Ovary (tissue), 9 donors: Measurements from ENCODE around the gene RPRD2. TPM values are rescaled to one million over a fixed set of nuclear protein-coding genes. Genes with fewer than 3 reads are reported as not detected.
A peak's percentile ranks its signal among the peaks of the same experiment; 100 is the strongest.

ENCODE experiments used
- DNase-seq, 5 donors: peaks; one replicate each; pipeline ENCODE4 v3.0.0-alpha.2; 2019 to 2020
- H3K27ac ChIP-seq, 2 donors: fragments of 200-600 bp; one replicate each; pipeline versions ENCODE4 v1.5.1 to v1.8.0; 2019 to 2022
- H3K27me3 ChIP-seq: fragments of 200-600 bp; one replicate; pipeline ENCODE4 v1.8.0; 2022
- H3K36me3 ChIP-seq: fragments of 200-600 bp; sonication (generic); one replicate; pipeline ENCODE4 v1.5.1; 2019
- H3K4me1 ChIP-seq: one replicate; pipeline ENCODE4 v1.8.1; 2013; ENCODE audit warnings: mild to moderate bottlenecking, moderate library complexity; ENCODE audit not compliant: insufficient read depth
- H3K4me3 ChIP-seq: fragments of 200-600 bp; sonication (generic); one replicate; pipeline ENCODE4 v1.5.1; 2017
- H3K9me3 ChIP-seq, 2 donors: fragments of 200-600 bp in 1 of 2; sonication (generic) in 1 of 2; one replicate each; pipeline versions ENCODE4 v1.5.1 to v1.8.1; 2013 to 2019; ENCODE audit warnings: mild to moderate bottlenecking in 1 of 2, moderate library complexity in 1 of 2
- EP300 ChIP-seq: sonication (generic); formaldehyde crosslinking; IDR thresholded peaks from one replicate; pipeline ENCODE4 v1.6.1; 2017; ENCODE audit warnings: antibody characterized with exemption
- POLR2A ChIP-seq: fragments of 450-650 bp; IDR thresholded peaks from one replicate; pipeline ENCODE4 v1.6.1; 2017; ENCODE audit warnings: antibody characterized with exemption, mild to moderate bottlenecking, moderate library complexity
- WGBS, 3 donors: extraction: QIAGEN DNeasy Blood & Tissue Kit in 1 of 3; methylation state at CpG; one replicate each; pipeline versions ENCODE4 v1.1.5 to v1.1.7; 2013 to 2017; 5-methylcytosine and 5-hydroxymethylcytosine counted together
- intact Hi-C, 4 donors: fragments of 100-400 bp; cut with DNase I; formaldehyde crosslinking; loops; one replicate each; pipeline versions ENCODE4 v1.11.0 to v1.15.1; 2022 to 2023
- polyA plus RNA-seq, 2 donors: library from polyadenylated mRNA; stranded (reverse); fragments of 200-250 nt in 1 of 2; fragments of 350-450 nt in 1 of 2; fragmentation: Illumina TruSeq in 1 of 2; extraction: RNeasy Lipid Tissue Mini Kit (QIAGEN cat#74804) in 1 of 2; gene quantifications; one replicate each; pipeline ENCODE4 v1.2.3, GENCODE V29; 2013 to 2014
- total RNA-seq, 7 donors: library from RNA; depleted of rRNA in 2 of 7; stranded (reverse); fragments of >200 nt in 2 of 7; fragmentation: NEBNext Ultra II Directional in 3 of 7; extraction: Animal tissue kit (Norgen Biotek cat#: 25700) in 3 of 7; gene quantifications; one replicate each; pipeline versions ENCODE4 v1.1.0 to v1.2.4, GENCODE V29; 2016 to 2023
- TF ChIP-seq, protein P1 (sequence below), 3 donors: fragments of 450-650 bp in 2 of 3; fragments of 200-600 bp in 1 of 3; IDR thresholded peaks; one replicate each; pipeline versions ENCODE4 v1.5.1 to v1.8.0; 2016 to 2022; ENCODE audit warnings: antibody characterized with exemption in 3 of 3, mild to moderate bottlenecking in 1 of 3
- donor health status: DM: no; HTN: no; CAD: no; lungs with moderate emphysema.
- donor health status: DM: no; HTN: no; CAD: no.
- donor health status: Bipolar disorder and iron deficiency.
- donor health status: DM: yes; HTN: yes; CAD: no.
- donor health status: DM: no; HTN: no; CAD: no.
- donor health status: DM: yes; HTN: yes; CAD: no.

The RPRD2 gene
- total and polyA plus RNA-seq, 9 donors, result 18.2 to 55.6 (median 43.9) TPM

DNA sequence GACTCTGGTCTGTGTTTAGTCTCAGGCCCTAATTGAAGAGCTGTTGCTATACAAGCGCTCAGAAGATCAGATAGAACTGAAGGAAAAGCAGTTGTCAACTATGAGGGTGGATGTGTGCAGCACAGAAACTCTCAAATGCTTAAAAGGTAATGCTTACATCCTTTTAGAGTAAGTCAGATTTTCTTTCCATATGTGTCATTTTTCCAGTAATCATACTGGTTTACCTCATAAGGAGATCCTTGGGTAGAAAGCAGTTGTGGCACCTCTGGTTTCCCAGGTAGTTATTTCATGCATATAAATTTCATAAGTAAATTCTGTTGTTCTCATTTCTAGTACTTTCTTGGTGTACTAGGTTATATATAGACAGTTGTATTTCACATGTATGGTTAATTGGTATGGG is 80.3 kb downstream of the RPRD2 start:
- no peaks in the 10 kb centered on the region for H3K4me1 ChIP-seq
- no peaks in the 10 kb centered on the region for H3K27me3 ChIP-seq
- no peak overlapping the region for H3K4me3 ChIP-seq
- H3K9me3 ChIP-seq, result no peaks in the 10 kb centered on the region
- no peak overlapping the region for H3K27ac ChIP-seq
- intact Hi-C loops, result no loop called here
- 97 to 100% (median 100%) methylated on average over 1 of the region's 1 CpG for WGBS, 3 donors
- H3K36me3 ChIP-seq, result no peaks in the 10 kb centered on the region
- TF ChIP-seq POLR2A (no peak), EP300 (no peak)
- TF ChIP-seq, protein P1, sequence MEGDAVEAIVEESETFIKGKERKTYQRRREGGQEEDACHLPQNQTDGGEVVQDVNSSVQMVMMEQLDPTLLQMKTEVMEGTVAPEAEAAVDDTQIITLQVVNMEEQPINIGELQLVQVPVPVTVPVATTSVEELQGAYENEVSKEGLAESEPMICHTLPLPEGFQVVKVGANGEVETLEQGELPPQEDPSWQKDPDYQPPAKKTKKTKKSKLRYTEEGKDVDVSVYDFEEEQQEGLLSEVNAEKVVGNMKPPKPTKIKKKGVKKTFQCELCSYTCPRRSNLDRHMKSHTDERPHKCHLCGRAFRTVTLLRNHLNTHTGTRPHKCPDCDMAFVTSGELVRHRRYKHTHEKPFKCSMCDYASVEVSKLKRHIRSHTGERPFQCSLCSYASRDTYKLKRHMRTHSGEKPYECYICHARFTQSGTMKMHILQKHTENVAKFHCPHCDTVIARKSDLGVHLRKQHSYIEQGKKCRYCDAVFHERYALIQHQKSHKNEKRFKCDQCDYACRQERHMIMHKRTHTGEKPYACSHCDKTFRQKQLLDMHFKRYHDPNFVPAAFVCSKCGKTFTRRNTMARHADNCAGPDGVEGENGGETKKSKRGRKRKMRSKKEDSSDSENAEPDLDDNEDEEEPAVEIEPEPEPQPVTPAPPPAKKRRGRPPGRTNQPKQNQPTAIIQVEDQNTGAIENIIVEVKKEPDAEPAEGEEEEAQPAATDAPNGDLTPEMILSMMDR (IDR thresholded peaks at IDR 0.05), result no peak
- DNase-seq, result no peak

- no peak overlapping the region for H3K4me3 ChIP-seq
- H3K4me1 ChIP-seq, result no peaks in the 10 kb centered on the region
- H3K27me3 ChIP-seq, result no peaks in the 10 kb centered on the region
- TF ChIP-seq POLR2A, result no peak
- TF ChIP-seq, protein P1 (IDR thresholded peaks at IDR 0.05), result no peak
- TF ChIP-seq EP300, result no peak
- 65 to 75% (median 74%) methylated on average over 4 of the region's 4 CpGs for WGBS, 3 donors
- H3K9me3 ChIP-seq, result no peaks in the 10 kb centered on the region
- DNase-seq, result no peak
- H3K27ac ChIP-seq, result no peak overlapping the region
- intact Hi-C loops, result no loop called here
- H3K36me3 ChIP-seq, result no peaks in the 10 kb centered on the region
These were observed 92.2 kb downstream of the RPRD2 start for GRCh38 chr1:150456146-150456647.

GRCh38 chr1:150464422-150464826 is 100.5 kb downstream of the RPRD2 start:
- H3K9me3 ChIP-seq, result no peaks in the 10 kb centered on the region
- no peaks in the 10 kb centered on the region for H3K4me1 ChIP-seq
- H3K36me3 ChIP-seq, result no peaks in the 10 kb centered on the region
- DNase-seq, result peak; percentile 38 to 66 (median 54)
- no peak overlapping the region for H3K27ac ChIP-seq
- intact Hi-C loops, result loop anchor here in 1 of 4 donors (10.0 kb wide), 1 partner anchor 70 kb away; no protein-coding TSS in a partner anchor
- no peaks in the 10 kb centered on the region for H3K27me3 ChIP-seq
- no peak overlapping the region for H3K4me3 ChIP-seq
- WGBS, 3 donors, result 41 to 47% (median 44%) methylated on average over 4 of the region's 4 CpGs
- no peak for TF ChIP-seq EP300
- TF ChIP-seq, protein P1 (IDR thresholded peaks at IDR 0.05), result peak; percentile 57 to 73 (median 68)

- Histone ChIP-seq H3K27ac (no peak overlapping the region), H3K27me3 (no peaks in the 10 kb centered on the region), H3K4me1 (no peaks in the 10 kb centered on the region), H3K4me3 (no peak overlapping the region), H3K36me3 (no peaks in the 10 kb centered on the region), H3K9me3 (no peaks in the 10 kb centered on the region)
- intact Hi-C loops, result loop anchor here in 3 of 4 donors (5.0 to 10.0 kb wide), 3 partner anchors 65 to 530 kb away; no protein-coding TSS in a partner anchor
- DNase-seq, result no peak
- TF ChIP-seq EP300, result no peak
- no peak for TF ChIP-seq POLR2A
- TF ChIP-seq, protein P1 (IDR thresholded peaks at IDR 0.05), result no peak
These were observed 103.0 kb downstream of the RPRD2 start for GRCh38 chr1:150466964-150467363.
